ENCODE data around the gene KRT16.
"Not testable (repeated sequence)": the region's sequence is repeated elsewhere in the genome, so short reads cannot be mapped to it uniquely, and the experiment has no call there.

Gene KRT16

GRCh38 chr17:41615454-41615853, 2.9 kb upstream of the KRT16 start:
- no peak for DNase-seq (ENCODE audit: low read depth in 2 of 2)

- DNase-seq (ENCODE audit: low read depth in 2 of 2), result not testable (repeated sequence)
Observed at GRCh38 chr17:41614767-41615166, 2.2 kb upstream of the KRT16 start.

GRCh38 chr17:41614098-41614497, 1.5 kb upstream of the KRT16 start:
- DNase-seq (ENCODE audit: low read depth in 2 of 2), result no peak

- no peak for DNase-seq (ENCODE audit: low read depth in 2 of 2)
Observed at GRCh38 chr17:41613277-41614082, 913 bp upstream of the KRT16 start.

GRCh38 chr17:41610965-41611640, 1.5 kb downstream of the KRT16 start:
- no peak for DNase-seq (ENCODE audit: low read depth in 2 of 2)

- not testable (repeated sequence) for DNase-seq (ENCODE audit: low read depth in 2 of 2)
Observed at GRCh38 chr17:41610061-41610517, 2.5 kb downstream of the KRT16 start.

GRCh38 chr17:41606930-41607329, 5.6 kb downstream of the KRT16 start:
- DNase-seq (ENCODE audit: low read depth in 2 of 2), result not testable (repeated sequence)

GRCh38 chr17:41602524-41602923, 10.0 kb downstream of the KRT16 start:
- no peak for DNase-seq (ENCODE audit: low read depth in 2 of 2)

- DNase-seq (ENCODE audit: low read depth in 2 of 2), result no peak
Observed at GRCh38 chr17:41600318-41600717, 12.2 kb downstream of the KRT16 start.

- no peak for DNase-seq (ENCODE audit: low read depth in 2 of 2)
Observed at GRCh38 chr17:41599680-41600079, 12.9 kb downstream of the KRT16 start.

- no peak for DNase-seq (ENCODE audit: low read depth in 2 of 2)
Observed at GRCh38 chr17:41595585-41595984, 17.0 kb downstream of the KRT16 start.

- no peak for DNase-seq (ENCODE audit: low read depth in 2 of 2)
Observed at GRCh38 chr17:41594363-41594915, 18.1 kb downstream of the KRT16 start.

GRCh38 chr17:41593306-41593981, 19.1 kb downstream of the KRT16 start:
- no peak for DNase-seq (ENCODE audit: low read depth in 2 of 2)

GRCh38 chr17:41592601-41593305, 19.8 kb downstream of the KRT16 start:
- no peak for DNase-seq (ENCODE audit: low read depth in 2 of 2)

GRCh38 chr17:41589301-41589700, 23.3 kb downstream of the KRT16 start:
- no peak for DNase-seq (ENCODE audit: low read depth in 2 of 2)

GRCh38 chr17:41588126-41588810, 24.3 kb downstream of the KRT16 start:
- DNase-seq (ENCODE audit: low read depth in 2 of 2), result no peak

- no peak for DNase-seq (ENCODE audit: low read depth in 2 of 2)
Observed at GRCh38 chr17:41586863-41587495, 25.6 kb downstream of the KRT16 start, which contains the start of gene KRT14. Gene KRT14 (minus strand): TSS chr17:41586895. CDS start chr17:41586834, 61 bp downstream.

- no peak for DNase-seq (ENCODE audit: low read depth in 2 of 2)
Observed at GRCh38 chr17:41585301-41586056, 27.1 kb downstream of the KRT16 start.

GRCh38 chr17:41584331-41584927, 28.1 kb downstream of the KRT16 start:
- not testable (repeated sequence) for DNase-seq (ENCODE audit: low read depth in 2 of 2)
